Amniotic stem cell (primary cell): ENCODE results near the gene AMER1.

ENCODE experiments used
- DNase-seq: peaks from one replicate; lab custom pipeline; 2025; lab: John Stamatoyannopoulos, UW

Gene AMER1

GRCh38 chrX:64184396-64184795, 21.1 kb downstream of the AMER1 start:
- DNase-seq: no peak

GRCh38 chrX:64182208-64182607, 23.3 kb downstream of the AMER1 start:
- no peak for DNase-seq

GRCh38 chrX:64176876-64177275, 28.6 kb downstream of the AMER1 start:
- DNase-seq: no peak

- DNase-seq: no peak
These were observed 35.5 kb downstream of the AMER1 start for GRCh38 chrX:64169988-64170387.

GRCh38 chrX:64152857-64153256, 52.7 kb downstream of the AMER1 start:
- DNase-seq: no peak

GRCh38 chrX:64151911-64152310, 53.6 kb downstream of the AMER1 start:
- DNase-seq: no peak

GRCh38 chrX:64150775-64151174, 54.7 kb downstream of the AMER1 start:
- no peak for DNase-seq
